Measurements from ENCODE around the gene YTHDC2.
"Not testable (repeated sequence)": the region's sequence is repeated elsewhere in the genome, so short reads cannot be mapped to it uniquely, and the experiment has no call there.

The YTHDC2 gene

DNA sequence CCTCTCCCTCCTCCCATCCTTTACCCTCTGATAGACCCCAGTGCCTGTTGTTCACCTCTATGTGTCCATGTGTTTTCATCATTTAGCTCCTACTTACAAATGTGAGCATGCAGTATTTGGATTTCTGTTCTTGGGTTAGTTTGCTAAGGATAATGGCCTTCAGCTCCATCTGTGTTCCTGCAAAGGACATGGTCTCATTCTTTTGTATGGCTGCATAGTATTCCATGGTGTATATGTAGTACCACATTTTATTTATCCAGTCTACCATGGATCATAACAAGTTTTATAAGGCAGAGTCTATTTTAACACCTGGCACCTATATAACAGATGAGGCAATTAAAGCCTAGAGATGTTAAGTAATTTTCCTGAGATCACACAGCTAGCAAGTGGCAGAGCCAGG, 7.4 kb downstream of the YTHDC2 start:
- no peak for DNase-seq

DNA sequence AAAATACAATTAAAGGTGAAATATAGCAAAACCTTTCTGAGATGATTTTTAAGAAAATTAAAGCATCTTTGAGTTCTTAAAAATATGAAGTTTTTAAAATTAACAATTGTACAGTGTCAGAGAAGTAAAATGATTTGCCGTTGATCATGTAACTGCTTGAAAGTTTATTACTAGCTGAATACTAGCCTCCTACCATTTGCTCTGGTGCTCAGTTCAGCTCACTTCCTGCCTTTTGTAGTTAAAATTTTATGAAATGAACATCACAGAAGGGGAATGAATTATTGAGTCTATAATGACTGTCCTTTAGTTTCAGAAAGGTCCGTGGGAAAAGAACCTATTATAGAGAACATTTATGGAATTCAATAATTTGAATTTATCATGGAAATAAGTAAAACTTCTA, 9.7 kb downstream of the YTHDC2 start:
- DNase-seq, result no peak

DNA sequence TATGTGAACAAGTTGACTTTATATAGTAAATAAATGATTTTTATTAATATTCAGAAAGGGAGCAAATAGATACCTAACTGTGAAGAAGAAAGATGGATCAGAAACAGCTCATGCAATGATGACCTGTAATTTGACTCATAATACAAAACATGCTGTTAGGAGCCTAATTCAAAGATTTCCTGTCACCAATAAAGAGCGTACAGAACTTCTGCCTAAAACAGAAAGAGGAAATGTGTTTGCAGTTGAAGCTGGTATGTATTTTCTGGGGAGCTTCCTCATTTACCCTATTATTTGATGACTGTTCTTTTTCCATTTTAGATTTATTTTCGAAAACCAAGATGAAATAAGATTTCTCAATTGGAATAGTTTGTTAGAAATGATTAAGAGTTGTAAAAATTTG, 11.4 kb downstream of the YTHDC2 start:
- DNase-seq, result no peak

DNA sequence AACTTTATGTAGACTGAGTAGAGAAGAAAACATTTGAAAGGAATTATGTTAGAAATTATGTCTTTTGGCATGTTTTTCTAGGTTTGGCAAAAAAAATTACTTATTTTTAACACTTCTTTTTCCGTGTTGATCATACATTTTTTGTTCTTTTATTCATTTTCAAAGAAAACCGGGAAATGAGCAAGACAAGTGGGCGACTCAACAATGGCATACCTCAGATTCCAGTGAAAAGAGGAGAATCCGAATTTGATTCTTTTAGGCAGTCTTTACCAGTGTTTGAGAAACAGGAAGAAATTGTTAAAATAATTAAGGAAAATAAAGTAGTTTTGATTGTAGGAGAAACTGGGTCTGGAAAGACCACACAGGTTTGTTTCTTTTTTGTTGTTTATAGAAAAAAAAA, 12.9 kb downstream of the YTHDC2 start:
- DNase-seq, result no peak

DNA sequence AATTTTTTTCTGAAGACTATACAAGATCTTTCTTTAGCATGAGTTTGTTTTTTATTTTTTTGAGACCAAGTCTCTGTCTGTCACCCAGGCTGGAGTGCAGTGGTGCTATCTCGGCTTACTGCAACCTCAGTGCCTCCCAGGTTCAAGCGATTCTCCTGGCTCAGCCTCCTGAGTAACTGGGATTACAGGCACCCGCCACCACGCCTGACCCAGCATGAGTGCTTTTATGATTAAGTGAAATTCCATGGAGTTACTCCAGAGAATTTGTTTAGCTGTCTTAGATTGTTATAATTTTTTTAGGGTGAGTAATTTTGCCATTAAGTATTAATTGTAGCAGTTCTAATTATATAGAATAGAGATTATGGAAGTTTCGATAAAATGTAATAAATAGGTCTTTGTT, 14.3 kb downstream of the YTHDC2 start:
- no peak for DNase-seq

DNA sequence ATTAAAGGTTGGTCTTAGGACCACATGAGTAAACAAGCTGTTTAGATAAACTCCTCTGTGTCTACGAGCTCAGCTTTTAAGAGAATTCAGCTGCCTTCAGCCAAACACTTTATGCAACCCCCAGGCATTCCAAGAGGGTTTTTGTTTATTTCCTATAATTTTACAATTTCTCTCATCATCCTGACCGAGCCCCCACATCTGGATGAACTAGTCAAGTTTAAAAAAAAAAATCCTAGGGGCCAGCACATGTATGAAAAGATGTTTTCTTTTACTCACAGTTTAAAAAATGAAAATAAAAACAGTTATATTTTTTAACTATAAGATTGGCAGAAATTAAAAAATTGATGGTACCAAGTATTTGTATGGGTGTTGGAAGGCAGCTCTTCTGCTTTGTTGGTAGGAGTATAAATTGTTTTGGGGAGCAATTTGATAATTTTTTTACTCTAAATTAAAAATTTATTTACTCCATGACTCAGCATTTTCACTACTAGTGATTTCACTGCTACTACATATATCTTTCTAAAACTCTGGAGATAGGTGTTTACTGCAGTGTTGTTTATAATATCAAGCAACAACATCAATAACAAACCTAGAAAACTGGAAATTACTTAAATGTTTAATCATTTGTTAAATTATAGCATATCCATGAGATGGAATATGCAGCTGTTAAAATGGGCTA, 18.1 kb downstream of the YTHDC2 start:
- no peak for DNase-seq

DNA sequence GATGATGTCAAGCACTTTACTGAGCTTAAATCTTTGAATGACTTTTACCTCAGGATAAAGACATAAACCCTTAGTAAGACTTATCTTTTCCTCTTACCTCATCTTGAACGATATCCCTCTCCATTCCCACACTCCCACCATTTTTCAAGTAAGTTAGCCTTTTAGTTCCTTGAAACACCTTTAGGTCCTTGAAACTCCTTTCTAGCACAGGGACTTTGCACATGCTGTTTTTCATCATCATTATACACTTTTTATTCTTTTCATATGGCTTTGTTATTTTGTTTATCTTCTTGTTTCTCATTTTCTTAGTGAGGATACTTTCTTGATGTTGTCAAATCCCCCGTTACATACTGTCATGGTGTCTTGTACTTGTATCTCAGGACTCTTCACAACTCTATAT, 24.8 kb downstream of the YTHDC2 start:
- no peak for DNase-seq

DNA sequence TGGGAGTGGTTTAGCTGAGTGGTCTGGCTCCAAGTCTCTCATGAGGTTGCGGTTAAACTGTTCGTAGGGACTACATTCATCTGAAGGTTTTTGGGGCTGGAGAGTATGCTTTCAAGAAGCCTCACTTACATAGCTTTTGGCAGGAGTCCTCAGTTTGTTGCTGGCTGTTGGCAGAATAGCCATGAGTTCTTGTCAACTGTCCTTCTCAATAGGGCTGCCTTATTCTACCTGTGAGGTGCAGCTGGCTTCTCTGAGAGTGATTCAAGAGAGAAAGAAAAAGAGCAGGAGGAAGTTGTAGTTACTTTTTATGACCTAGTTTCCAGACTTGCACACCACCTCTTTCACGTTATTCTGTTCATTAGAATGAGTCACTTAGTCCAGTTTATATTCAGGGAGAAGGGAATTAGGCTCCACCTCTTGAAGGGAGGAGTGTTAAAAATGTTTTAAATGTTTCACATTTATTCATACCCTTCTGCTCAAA, 33.2 kb downstream of the YTHDC2 start:
- no peak for DNase-seq

DNA sequence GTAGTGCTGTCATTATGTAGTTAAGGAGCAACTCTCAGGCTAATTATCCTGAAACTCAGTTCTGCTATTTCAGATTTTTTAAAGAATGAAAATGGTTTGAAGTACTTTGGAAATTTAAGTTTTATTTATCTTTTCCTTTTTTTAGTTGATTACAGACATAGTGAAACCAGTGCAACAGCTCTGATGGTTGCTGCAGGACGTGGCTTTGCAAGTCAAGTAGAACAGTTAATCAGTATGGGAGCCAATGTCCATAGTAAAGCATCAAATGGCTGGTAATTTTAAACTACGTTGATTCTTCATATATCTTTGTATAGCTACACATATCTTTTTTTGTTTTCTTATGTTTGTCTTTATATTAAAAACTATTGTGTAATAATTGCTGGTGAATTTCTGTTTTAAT, 34.9 kb downstream of the YTHDC2 start:
- no peak for DNase-seq

DNA sequence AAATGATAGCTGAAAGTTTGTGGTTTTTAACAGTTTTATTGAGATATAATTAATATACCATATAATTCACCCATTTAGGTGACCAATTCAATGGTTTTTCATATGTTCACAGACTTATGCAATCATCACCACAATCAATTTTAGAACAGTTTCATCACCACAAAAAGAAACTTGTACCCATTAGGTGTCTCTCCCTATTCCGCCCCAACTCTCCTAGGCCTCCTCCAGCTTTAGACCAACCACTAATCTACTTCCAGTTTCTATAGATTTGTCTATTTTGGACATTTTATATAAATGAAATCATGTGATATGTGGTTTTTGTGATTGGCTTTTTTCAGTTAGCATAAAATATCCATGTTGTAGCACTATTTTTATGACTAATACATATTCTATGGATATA, 38.6 kb downstream of the YTHDC2 start:
- DNase-seq, result no peak

DNA sequence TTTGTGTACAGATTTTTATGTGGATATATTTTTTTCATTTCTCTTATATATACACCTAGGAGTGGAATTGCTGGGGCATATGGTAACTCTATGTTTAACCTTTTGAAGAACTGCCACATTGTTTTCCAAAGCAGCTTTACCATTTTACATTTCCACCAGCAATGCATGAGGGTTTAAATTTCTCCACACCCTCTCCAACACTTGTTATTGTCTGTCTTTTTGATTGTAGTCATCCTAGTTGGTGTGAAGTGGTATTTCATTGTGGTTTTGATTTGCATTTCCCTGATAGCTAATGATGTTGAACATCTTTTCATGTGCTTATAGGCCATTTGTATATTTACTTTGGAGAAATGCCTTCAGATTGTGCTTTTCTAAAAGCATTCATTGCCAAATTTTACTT, 39.1 kb downstream of the YTHDC2 start:
- DNase-seq, result no peak

DNA sequence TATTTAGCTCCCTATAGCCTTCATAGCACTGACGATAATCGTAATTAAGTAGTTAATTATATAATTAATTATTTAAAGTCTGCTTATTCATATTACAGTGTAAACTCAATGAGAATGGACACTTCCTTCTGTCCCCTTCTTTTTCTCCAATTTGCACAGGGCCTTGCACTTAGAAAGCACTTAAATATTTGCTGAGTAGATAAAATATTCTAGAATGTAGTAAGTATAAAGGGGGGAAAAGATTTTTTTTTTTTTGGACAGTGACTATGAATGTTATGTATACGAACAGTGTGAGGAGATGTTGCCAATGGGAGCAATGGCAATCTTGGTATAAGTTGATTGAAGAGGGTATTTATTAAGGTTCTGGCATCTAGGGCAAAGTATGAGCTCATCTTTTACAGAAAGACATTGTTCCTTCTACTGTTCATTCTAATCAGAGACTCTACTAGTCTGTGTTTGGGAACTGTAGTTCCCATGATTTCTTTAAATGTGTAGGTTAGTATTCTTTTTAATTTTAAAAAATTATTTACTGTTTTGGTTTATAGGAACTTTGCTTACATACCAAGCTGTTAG, 49.4 kb downstream of the YTHDC2 start:
- no peak for DNase-seq

DNA sequence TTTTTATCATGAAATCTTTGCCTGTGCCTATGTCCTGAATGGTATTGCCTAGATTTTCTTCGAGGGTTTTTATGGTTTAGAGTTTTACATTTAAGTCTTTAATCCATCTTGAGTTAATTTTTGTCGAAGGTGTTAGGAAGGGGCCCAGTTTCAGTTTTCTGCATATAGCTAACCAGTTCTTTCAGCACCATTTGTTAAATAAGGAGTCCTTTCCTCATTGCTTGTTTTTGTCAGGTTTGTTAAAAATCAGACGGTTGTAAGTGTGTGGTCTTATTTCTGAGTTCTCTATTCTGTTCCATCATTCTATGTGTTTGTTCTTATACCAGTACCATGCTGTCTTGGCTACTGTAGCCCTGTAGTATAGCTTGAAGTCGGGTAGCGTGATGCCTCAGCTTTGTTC, 55.9 kb downstream of the YTHDC2 start:
- DNase-seq, result no peak

DNA sequence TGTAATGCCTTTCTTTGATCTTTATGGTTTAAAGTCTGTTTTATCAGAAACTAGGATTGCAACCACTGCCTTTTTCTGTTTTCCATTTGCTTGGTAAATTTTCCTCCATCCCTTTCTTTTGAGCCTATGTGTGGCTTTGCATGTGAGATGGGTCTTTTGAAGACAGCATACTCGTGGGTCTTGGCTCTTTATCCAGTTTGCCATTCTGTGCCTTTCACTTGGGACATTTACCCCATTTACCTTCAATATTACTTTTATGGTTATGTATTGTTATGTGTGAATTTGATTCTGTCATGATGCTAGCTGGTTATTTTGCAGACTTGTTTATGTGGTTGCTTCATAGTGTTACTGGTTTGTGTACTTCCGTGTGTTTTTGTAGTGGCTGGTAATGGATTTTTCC, 59.2 kb downstream of the YTHDC2 start:
- no peak for DNase-seq

DNA sequence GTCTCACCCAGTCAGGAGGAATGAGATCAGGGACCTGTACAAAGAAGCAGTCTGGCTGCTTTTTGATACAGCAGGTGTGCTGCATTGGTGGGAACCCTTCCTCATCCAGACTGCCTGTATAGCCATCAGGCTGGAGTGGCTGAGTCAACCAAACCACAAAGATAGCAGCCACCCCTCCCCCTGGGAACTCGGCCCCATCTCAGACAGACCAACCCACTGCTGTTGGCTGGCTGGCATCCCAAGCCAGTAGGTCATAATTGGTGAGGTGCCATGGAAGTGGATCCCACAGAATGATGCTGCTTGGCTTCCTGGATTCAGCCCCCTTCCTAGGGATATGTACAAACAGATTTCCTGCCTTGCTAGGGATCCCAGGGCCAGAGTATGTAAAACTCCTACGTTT, 60.9 kb downstream of the YTHDC2 start:
- DNase-seq, result no peak

DNA sequence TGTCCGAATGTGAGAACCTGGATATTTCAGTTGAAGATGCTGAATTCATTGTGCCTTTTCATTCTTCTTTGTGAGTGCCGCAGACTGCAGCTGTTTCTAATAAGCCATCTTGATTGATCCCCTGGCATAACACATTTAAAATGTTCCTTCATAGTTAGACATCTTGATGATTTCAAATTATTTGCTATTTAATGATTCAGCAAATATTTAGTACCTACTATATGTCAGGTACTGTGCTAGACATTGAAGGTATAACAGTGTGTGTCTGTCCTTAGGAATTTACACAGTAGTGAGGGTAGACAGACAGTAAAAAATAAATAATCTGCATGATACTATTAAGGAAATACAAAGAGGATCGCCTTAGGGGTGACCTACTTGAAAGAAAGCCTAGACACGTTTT, 61.6 kb downstream of the YTHDC2 start:
- DNase-seq, result no peak

DNA sequence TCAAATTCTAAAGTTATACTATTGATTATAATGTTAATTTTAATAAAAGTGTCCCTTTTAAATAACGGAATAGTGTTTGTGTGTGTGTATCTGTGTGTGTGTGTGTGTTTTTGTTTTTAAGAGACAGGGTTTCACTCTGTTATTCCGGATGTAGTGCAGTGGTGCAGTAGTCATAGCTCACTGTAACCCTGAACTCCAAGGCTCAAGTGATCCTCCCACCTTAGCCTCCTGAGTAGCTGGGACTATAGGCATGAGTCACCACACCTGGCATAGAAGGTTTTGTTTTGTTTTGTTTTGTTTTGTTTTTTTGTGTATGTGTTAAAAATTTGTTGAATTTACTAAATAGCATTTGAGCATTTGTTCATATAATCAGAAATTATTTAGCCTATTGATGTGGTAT, 64.6 kb downstream of the YTHDC2 start:
- DNase-seq, result no peak

DNA sequence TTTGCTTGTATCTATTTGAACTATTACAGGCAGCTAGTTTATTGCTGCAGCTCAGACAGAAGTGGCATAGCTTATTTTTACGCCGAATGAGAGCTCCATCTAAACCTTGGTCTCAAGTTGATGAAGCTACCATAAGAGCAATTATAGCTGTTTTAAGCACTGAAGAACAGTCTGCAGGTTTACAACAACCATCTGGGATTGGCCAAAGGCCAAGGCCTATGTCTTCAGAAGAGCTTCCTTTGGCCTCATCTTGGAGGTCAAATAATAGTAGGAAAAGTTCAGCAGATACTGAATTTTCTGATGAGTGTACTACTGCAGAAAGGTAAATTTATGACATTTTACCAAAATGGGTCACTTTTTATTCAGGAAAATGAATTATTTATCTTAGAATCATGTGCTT, 67.9 kb downstream of the YTHDC2 start:
- no peak for DNase-seq

DNA sequence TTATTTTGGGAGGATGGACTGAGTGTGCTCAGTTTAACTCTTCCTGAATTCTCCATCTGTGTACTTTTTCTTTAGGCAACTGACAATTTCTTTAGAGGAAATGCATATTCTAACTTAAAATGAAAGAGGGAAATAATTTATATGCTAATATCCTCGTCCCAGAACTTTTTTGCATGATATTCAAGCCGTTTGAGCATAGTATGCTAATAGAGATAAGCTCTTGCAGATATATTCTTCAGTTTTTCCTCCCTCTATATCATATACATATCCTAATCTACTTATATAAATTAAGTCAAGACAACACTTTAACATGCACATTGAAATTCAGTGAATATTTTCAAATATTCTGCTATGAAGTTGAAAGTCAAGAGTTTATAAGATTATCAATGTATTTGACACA, 84.7 kb downstream of the YTHDC2 start:
- DNase-seq, result no peak

DNA sequence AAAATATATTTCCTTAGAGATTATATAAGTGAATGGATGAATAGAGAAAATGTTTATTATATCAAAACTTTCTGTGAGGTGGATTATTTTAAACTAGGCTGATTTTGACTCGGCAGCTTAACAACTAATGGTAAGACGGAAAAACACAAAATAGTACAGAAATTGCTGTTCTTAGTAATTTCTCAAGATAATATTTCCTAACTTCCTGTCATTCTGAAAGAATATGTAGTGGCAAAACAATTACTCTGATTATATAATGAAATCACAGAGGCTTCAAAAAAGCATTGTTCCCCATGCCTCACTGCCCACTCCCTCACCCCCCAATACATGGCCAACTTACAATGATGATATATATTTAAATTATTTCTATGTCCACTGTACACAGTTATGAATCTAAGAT, 85.4 kb downstream of the YTHDC2 start:
- DNase-seq, result no peak

DNA sequence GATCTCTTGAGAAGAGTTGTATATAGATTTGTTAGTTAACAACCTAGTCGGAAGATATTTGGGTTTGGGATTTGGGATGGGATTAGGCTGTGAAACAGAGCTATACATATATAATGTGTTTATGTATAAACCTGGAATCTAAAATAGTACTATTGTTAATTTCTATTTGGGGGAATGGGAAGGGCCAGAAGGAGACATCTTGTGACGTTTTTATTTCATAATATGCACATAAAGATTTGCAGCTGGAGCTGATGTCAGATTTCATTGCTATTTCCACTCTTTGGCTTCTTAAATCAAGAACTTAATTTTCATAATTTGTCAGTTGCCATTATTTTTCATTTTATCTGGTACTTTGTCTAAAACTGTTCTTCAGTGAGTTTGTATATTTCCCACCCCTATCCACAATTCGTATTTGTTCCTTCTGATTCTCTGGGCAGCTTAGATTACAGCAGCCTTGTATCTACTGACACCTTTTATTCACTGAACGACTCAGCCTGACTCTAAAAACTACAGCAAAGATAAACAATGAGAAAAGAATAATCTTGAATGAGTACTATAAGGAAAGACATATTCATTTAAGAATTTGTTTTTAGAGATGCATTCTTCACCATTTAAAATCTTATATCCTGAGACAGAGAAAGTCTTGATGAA, 86.9 kb downstream of the YTHDC2 start:
- no peak for DNase-seq

DNA sequence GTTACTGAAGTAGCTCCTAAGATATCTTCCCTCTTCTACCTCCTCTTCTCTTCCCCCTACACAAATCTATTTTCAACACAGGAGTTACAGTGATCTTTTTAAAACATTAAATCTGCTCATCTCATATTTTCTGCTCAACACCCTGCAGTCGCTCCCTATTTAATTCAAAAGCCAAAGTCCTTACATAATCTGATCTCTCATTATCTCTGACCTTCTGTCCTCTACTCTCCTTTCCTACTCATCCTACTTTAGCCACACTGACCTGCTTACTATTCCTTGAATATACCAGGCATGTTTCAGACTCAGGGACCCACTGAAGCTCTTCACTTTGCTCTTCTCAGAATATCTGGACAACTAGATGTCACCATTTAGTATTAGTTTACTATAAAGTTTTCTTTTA, 87.9 kb downstream of the YTHDC2 start:
- DNase-seq, result no peak

DNA sequence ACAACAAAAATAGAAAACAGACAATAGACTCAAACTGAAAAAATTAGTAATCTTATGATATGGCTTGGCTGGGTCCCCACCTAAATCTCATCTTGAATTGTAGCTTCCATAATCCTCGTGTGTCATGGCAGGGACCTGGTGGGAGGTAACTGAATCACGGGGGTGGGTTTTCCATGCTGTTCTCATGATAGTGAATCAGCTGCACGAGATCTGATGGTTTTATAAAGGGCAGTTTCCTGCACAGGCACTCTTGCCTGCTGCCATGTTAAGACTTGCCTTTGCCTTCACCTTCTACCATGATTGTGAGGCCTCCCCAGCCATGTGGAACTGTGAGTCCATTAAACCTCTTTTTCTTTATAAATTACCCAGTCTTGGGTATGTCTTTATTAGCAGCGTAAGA, 89.8 kb downstream of the YTHDC2 start:
- not testable (repeated sequence) for DNase-seq

DNA sequence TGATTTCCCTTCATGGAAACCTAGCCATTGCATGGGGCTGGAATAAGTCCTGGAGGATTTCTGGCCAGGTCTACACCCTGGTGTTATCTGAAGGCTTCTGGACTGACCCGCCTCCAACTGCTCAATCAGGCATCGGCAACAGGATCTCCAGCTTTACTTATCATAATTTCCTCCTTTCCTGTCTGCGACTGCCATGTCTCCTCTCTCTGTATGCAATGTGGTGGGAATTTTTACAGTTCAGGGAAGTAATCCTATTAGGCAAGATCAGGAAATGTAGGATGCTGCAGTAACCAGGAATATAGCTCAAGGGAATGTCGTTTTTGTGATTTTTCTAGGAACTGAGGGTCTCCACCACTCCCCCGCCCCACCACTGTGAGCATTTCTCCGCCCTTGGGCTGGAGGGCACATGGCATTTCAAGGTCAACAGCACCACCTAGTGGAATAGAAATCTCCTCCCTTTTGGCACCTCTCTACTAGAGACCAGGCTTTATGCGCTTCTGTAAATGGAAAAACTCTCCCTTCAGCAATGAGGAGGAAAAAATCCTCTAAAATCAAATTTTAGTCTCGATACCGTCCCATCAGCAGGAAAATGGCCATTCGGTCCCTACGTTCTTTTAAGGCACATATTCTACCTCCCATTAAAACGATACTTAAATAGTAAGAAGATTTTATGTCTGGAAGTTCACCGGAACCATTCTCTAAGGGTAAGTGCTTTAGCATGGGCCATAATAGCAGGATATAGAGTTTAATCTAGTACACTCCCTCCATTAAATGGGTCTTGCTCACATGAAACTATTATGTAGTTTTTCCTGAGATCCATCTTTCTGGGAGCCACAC, 93.0 kb downstream of the YTHDC2 start:
- DNase-seq, result peak; percentile 9
